Gastrocnemius medialis (tissue), 4 donors: ENCODE results near the gene IRF5. TPM values are rescaled to one million over a fixed set of nuclear protein-coding genes. Genes with fewer than 3 reads are reported as not detected.

Experiments
- ATAC-seq, 2 donors: fragments of 150-250 bp; one replicate each; pipeline ENCODE4 v1.9.1; 2016
- DNase-seq, 2 donors: peaks; one replicate each; pipeline ENCODE4 v3.0.0-alpha.2; 2019
- H3K27ac ChIP-seq, 4 donors: fragments of 200-600 bp; sonication (generic); 1 replicate in 1 of 4; 2 replicates in 3 of 4; pipeline ENCODE4 v1.5.1; 2016 to 2018; ENCODE audit warnings: mild to moderate bottlenecking in 2 of 4, moderate library complexity in 1 of 4
- H3K27me3 ChIP-seq, 3 donors: fragments of 200-600 bp; sonication (generic) in 2 of 3; 1 replicate in 1 of 3; 2 replicates in 2 of 3; pipeline versions ENCODE4 v1.5.1 to v1.6.0; 2016 to 2019; ENCODE audit warnings: mild to moderate bottlenecking in 1 of 3, moderate library complexity in 1 of 3
- H3K36me3 ChIP-seq, 2 donors: fragments of 200-600 bp; sonication (generic) in 1 of 2; one replicate each; pipeline ENCODE4 v1.5.1; 2017 to 2018
- H3K4me1 ChIP-seq, 2 donors: fragments of 200-600 bp; sonication (generic) in 1 of 2; one replicate each; pipeline ENCODE4 v1.5.1; 2016 to 2017; ENCODE audit warnings: mild to moderate bottlenecking in 2 of 2
- H3K4me3 ChIP-seq, 4 donors: fragments of 200-600 bp; sonication (generic) in 3 of 4; 1 replicate in 1 of 4; 2 replicates in 3 of 4; pipeline ENCODE4 v1.5.1; 2016 to 2019; ENCODE audit warnings: mild to moderate bottlenecking in 2 of 4
- H3K9me3 ChIP-seq, 3 donors: fragments of 200-600 bp; sonication (generic) in 2 of 3; 1 replicate in 1 of 3; 2 replicates in 2 of 3; pipeline ENCODE4 v1.5.1; 2016 to 2019
- POLR2A ChIP-seq, 2 donors: fragments of 450-650 bp; IDR thresholded peaks; one replicate each; pipeline ENCODE4 v1.6.1; 2017; ENCODE audit warnings: antibody characterized with exemption in 2 of 2, mild to moderate bottlenecking in 2 of 2, moderate library complexity in 2 of 2
- in situ Hi-C, 4 donors: fragments of 200-750 bp; cut with MboI; loops; one replicate each; pipeline versions ENCODE4 v1.15.0 to v1.8.0; 2017; ENCODE audit warnings: low sequenced_read_pairs in 4 of 4
- intact Hi-C: fragments of 100-400 bp; cut with DNase I; formaldehyde crosslinking; loops from one replicate; pipeline ENCODE4 v1.15.1; 2023; ENCODE audit warnings: low total_unique reads
- total RNA-seq, 4 donors: library from RNA; depleted of rRNA; stranded (reverse); fragments of >200 nt; gene quantifications; one replicate each; pipeline versions ENCODE4 v1.1.0 to v1.2.3, GENCODE V29; 2016
- TF ChIP-seq, protein P1 (sequence below), 5 experiments: fragments of 450-650 bp in 3 of 5; fragments of 200-600 bp in 2 of 5; sonication (generic) in 2 of 5; IDR thresholded peaks in 4 of 5; conservative IDR thresholded peaks in 1 of 5; 1 replicate in 4 of 5; 2 replicates in 1 of 5; pipeline ENCODE4 v1.5.1; 2016 to 2019; ENCODE audit warnings: antibody characterized with exemption in 5 of 5, mild to moderate bottlenecking in 3 of 5, moderate library complexity in 3 of 5

IRF5 gene
- total RNA-seq, 4 donors from 2014 or later, result 0.27 to 3.8 (median 2.8) TPM

DNA sequence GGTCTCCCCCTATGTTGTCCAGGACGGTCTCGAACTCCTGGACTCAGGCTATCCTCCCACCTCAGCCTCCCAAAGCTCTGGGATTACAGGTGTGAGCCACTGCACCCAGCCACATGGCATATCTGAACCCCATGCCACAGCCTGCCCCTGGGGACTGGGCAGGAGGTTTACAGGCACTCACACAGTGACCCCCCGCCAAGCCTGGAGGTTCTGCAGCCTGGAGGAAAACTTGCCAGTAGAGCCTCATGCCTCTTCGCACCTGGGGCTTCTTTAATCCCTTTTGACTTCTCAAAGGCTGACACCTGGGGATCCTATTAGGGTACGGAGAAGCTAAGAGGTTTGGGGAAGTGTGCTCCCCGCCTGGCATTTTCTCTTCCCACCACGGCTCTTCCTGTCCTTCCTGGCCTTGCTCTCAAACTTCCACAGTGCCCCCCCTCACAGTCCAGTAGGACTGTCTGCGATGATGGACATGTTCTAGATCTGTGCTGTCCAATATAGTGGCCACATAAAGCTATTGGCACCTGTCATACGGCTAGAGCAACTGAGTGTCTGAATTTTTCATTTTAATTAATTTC lies 15.8 kb upstream of the IRF5 start:
- Histone ChIP-seq H3K4me3 (no peak overlapping the region), H3K36me3 (no peaks in the 10 kb centered on the region), H3K27ac (no peak overlapping the region), H3K9me3 (no peaks in the 10 kb centered on the region), H3K4me1 (no peaks in the 10 kb centered on the region), H3K27me3 (peaks cover 0 to 9% (median 6%) of the 10 kb centered on the region in 3 donors)
- intact Hi-C loops (no loop called here), in situ Hi-C loops (loop anchor here in 1 of 4 donors (10.0 kb wide), 1 partner anchor 183 kb away; no protein-coding TSS in a partner anchor)
- ATAC-seq, result no peak
- TF ChIP-seq, protein P1, sequence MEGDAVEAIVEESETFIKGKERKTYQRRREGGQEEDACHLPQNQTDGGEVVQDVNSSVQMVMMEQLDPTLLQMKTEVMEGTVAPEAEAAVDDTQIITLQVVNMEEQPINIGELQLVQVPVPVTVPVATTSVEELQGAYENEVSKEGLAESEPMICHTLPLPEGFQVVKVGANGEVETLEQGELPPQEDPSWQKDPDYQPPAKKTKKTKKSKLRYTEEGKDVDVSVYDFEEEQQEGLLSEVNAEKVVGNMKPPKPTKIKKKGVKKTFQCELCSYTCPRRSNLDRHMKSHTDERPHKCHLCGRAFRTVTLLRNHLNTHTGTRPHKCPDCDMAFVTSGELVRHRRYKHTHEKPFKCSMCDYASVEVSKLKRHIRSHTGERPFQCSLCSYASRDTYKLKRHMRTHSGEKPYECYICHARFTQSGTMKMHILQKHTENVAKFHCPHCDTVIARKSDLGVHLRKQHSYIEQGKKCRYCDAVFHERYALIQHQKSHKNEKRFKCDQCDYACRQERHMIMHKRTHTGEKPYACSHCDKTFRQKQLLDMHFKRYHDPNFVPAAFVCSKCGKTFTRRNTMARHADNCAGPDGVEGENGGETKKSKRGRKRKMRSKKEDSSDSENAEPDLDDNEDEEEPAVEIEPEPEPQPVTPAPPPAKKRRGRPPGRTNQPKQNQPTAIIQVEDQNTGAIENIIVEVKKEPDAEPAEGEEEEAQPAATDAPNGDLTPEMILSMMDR (IDR thresholded peaks at IDR 0.05 in 4 of 5, conservative IDR thresholded peaks at IDR 0.05 in 1 of 5), result no peak
- no peak for TF ChIP-seq POLR2A (IDR thresholded peaks at IDR 0.05)
- DNase-seq, result no peak

DNA sequence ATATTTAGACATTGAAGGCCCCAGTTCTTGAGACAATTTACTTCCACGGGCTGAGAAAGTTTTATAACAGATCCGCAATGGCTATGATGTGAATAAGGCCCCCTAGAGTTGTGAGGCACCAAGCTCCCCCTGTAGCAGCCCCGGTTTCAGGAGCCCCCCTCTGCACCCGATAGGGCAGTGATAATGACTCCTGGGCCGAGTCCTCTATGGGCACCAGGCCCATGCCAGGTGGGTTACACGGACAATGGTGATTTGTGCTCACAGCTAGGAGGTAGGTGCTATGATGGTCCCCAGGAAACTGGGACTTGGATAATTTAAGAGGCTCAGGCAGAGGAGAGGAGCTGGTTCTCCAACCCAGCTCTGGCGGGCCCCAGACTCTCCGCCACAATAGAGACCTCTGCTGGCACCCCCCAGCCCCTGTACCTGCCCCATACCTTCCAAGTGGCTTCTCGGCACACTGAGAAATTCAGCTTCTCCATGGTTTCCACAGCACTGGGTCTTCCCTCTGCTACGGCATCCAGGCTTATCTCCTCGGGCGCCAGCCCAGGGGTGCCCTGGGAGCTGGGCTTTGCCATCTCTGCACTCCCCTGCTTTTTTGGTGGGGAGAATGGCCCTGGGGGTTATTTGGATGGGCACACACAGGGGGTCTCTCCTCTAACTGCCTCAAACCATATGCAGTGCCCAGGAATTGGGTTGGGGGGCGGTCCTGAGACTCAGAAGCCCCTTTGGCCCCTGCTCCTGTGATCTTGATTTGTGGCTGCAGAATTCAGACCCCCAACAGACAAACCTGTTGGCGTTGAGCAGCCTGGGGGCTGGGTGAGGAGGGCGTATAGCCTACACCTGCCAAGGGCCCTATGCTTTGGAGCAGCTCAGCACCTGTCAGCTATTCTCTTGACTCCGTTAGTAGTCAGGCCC lies 15.0 kb upstream of the IRF5 start:
- in situ Hi-C loops, result loop anchor here in 1 of 4 donors (10.0 kb wide), 1 partner anchor 182 kb away; no protein-coding TSS in a partner anchor
- H3K27me3 ChIP-seq, result peaks cover 0 to 9% (median 6%) of the 10 kb centered on the region in 3 donors
- peak in 1 of 2 donors; percentile 5 for DNase-seq

DNA sequence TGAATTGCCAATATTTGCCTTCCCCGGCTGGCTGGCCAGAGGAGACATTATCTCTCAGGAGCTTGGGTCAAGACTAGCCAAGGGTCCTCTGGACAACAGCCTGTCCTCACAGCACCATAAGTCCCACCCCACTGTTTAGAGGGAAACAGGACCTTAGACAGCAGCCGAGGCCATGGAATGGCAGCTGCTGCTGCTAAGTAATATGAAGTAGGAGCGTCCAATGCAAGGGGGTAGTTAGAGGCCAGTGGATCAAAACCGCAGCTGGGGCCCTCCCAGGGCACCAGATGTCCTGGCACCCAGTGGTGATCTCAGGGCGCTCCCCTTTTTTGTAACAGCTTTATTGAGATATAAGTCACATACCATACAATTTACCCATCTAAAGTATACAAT lies 14.3 kb upstream of the IRF5 start:
- Histone ChIP-seq H3K27ac (no peak overlapping the region), H3K9me3 (no peaks in the 10 kb centered on the region), H3K4me3 (no peak overlapping the region), H3K36me3 (no peaks in the 10 kb centered on the region), H3K27me3 (peaks cover 0 to 9% (median 6%) of the 10 kb centered on the region in 3 donors), H3K4me1 (no peaks in the 10 kb centered on the region)
- no peak for TF ChIP-seq POLR2A (IDR thresholded peaks at IDR 0.05)
- TF ChIP-seq, protein P1 (IDR thresholded peaks at IDR 0.05 in 4 of 5, conservative IDR thresholded peaks at IDR 0.05 in 1 of 5), result no peak
- ATAC-seq, result no peak
- in situ Hi-C loops, result loop anchor here in 1 of 4 donors (10.0 kb wide), 1 partner anchor 181 kb away; no protein-coding TSS in a partner anchor
- peak in 1 of 2 donors; percentile 2 for DNase-seq
- intact Hi-C loops, result no loop called here

More for the DNA sequence above, 15.0 kb upstream of the IRF5 start:
- intact Hi-C loops, result no loop called here
- no peak for ATAC-seq
- Histone ChIP-seq H3K9me3 (no peaks in the 10 kb centered on the region), H3K4me1 (no peaks in the 10 kb centered on the region), H3K27ac (no peak overlapping the region), H3K36me3 (no peaks in the 10 kb centered on the region), H3K4me3 (no peak overlapping the region)
- TF ChIP-seq, protein P1 (IDR thresholded peaks at IDR 0.05 in 4 of 5, conservative IDR thresholded peaks at IDR 0.05 in 1 of 5), result no peak
- no peak for TF ChIP-seq POLR2A (IDR thresholded peaks at IDR 0.05)

DNA sequence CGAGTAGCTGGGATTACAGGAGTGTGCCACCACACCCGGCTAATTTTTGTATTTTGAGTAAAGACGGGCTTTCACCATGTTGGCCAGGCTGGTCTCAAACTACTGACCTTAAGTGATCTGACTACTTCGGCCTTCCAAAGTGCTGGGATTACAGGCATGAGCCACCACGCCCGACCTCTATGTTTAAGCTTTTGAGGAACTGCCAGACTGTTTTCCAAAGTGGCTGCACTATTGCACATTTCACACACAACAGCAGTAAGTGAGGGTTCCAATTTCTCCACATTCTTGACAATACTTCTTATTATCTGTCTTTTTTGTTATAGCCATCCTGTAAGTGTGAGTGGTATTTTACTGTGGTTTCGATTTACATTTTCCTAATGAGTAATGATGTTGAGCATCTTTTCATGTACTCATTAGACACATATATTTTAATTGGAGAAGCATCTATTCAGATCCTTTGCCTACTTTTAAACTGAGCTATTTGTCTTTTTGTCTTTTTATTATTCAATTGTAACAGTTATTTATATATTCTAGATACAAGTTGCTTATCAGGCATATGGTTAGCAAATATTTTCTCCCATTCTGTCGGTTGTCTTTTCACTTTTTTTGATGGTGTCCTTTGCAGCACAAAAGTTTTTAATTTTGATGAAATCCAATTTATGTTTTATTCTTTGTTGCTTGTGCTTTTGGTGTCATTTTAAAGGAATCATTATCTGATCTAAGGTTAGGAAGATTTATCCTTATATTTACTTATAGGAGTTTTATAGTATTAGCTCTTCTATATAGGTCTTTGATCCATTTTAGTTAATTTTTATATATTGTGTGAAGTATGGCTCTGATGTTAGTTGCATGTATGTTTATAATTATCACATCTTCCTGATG lies 12.8 kb upstream of the IRF5 start:
- Histone ChIP-seq H3K4me3 (no peak overlapping the region), H3K27me3 (peaks cover 0 to 9% (median 6%) of the 10 kb centered on the region in 3 donors), H3K27ac (no peak overlapping the region), H3K36me3 (no peaks in the 10 kb centered on the region), H3K4me1 (no peaks in the 10 kb centered on the region), H3K9me3 (no peaks in the 10 kb centered on the region)
- no peak for ATAC-seq
- no peak for DNase-seq
- no peak for TF ChIP-seq POLR2A (IDR thresholded peaks at IDR 0.05)
- TF ChIP-seq, protein P1 (IDR thresholded peaks at IDR 0.05 in 4 of 5, conservative IDR thresholded peaks at IDR 0.05 in 1 of 5), result no peak
- intact Hi-C loops, result no loop called here
- in situ Hi-C loops, result loop anchor here in 1 of 4 donors (10.0 kb wide), 1 partner anchor 180 kb away; no protein-coding TSS in a partner anchor
